Hepatocyte (in vitro differentiated cells): Measurements from ENCODE around the gene STX3. TPM values are rescaled to one million over a fixed set of nuclear protein-coding genes. Genes with fewer than 3 reads are reported as not detected.

Experiments
- DNase-seq: peaks from one replicate; pipeline ENCODE4 v3.0.0-alpha.2; 2016; ENCODE audit warnings: low spot score
- H2AFZ ChIP-seq: fragments of 200-600 bp; sonication (generic); 2 replicates; pipeline ENCODE4 v1.6.0; 2016; ENCODE audit warnings: antibody characterized with exemption, mild to moderate bottlenecking
- H3K27ac ChIP-seq: fragments of 200-600 bp; sonication (generic); 2 replicates; pipeline ENCODE4 v1.5.1; 2016; ENCODE audit warnings: mild to moderate bottlenecking
- H3K27me3 ChIP-seq: fragments of 200-600 bp; sonication (generic); 2 replicates; pipeline ENCODE4 v1.6.1; 2016
- H3K36me3 ChIP-seq: fragments of 200-600 bp; sonication (generic); replicated peaks from 2 replicates; pipeline ENCODE4 v1.5.1; 2016; ENCODE audit warnings: low read depth; ENCODE audit not compliant: insufficient read depth
- H3K4me1 ChIP-seq: fragments of 200-600 bp; sonication (generic); 2 replicates; pipeline ENCODE4 v1.5.1; 2016; ENCODE audit warnings: mild to moderate bottlenecking, moderate library complexity; ENCODE audit not compliant: insufficient read depth
- H3K4me2 ChIP-seq: fragments of 200-600 bp; sonication (generic); 2 replicates; pipeline ENCODE4 v1.6.0; 2016
- H3K4me3 ChIP-seq: fragments of 200-600 bp; sonication (generic); 2 replicates; pipeline ENCODE4 v1.5.1; 2016; ENCODE audit warnings: mild to moderate bottlenecking
- H3K79me2 ChIP-seq: fragments of 200-600 bp; sonication (generic); 2 replicates; pipeline ENCODE4 v1.6.0; 2017; ENCODE audit warnings: mild to moderate bottlenecking
- H3K9me2 ChIP-seq: fragments of 200-600 bp; sonication (generic); replicated peaks from 2 replicates; pipeline ENCODE4 v1.6.0; 2017; ENCODE audit warnings: mild to moderate bottlenecking; ENCODE audit not compliant: insufficient read depth
- H3K9me3 ChIP-seq: fragments of 200-600 bp; sonication (generic); 2 replicates; pipeline ENCODE4 v1.5.1; 2016; ENCODE audit warnings: low read depth, mild to moderate bottlenecking
- H4K20me1 ChIP-seq: fragments of 200-600 bp; sonication (generic); 2 replicates; pipeline ENCODE4 v1.6.0; 2016; ENCODE audit warnings: mild to moderate bottlenecking; ENCODE audit not compliant: insufficient read depth, poor library complexity, severe bottlenecking
- CTCF ChIP-seq: fragments of 200-600 bp; sonication (generic); IDR thresholded peaks from 2 replicates; pipeline ENCODE4 v1.5.1; 2016; ENCODE audit warnings: antibody characterized with exemption, mild to moderate bottlenecking; ENCODE audit not compliant: poor library complexity
- EZH2 ChIP-seq: fragments of 200-600 bp; sonication (generic); IDR thresholded peaks from 2 replicates; pipeline ENCODE4 v1.6.1; 2016; ENCODE audit warnings: antibody characterized with exemption, mild to moderate bottlenecking, borderline replicate concordance
- EZH2phosphoT487 ChIP-seq: fragments of 200-600 bp; sonication (generic); IDR thresholded peaks from one replicate; pipeline ENCODE4 v1.6.1; 2018; ENCODE audit warnings: antibody characterized with exemption, mild to moderate bottlenecking, low read depth, moderate library complexity; ENCODE audit not compliant: unreplicated experiment, severe bottlenecking
- WGBS: methylation state at CpG from one replicate; pipeline ENCODE4 v1.1.6; 2016; ENCODE audit warnings: low lambda C conversion rate; ENCODE audit errors: missing lambda C conversion rate; 5-methylcytosine and 5-hydroxymethylcytosine counted together
- polyA plus RNA-seq: library from polyadenylated mRNA; unstranded; fragments of >200 nt; fragmentation: Nextera tagmentation; extraction: Ambion mirVana; gene quantifications from 2 replicates; pipeline ENCODE4 v1.2.1, GENCODE V29; 2016
- total RNA-seq: library from RNA; depleted of rRNA; stranded (reverse); fragments of >200 nt; gene quantifications from 2 replicates; pipeline ENCODE4 v1.2.3, GENCODE V29; 2014

STX3 gene
- total and polyA plus RNA-seq, 2 experiments from 2014 or later: 73.1 to 140 TPM

- no peaks in the 10 kb centered on the region for H3K36me3 ChIP-seq
- H2AFZ ChIP-seq: no peak overlapping the region
- DNase-seq: no peak
- H3K4me3 ChIP-seq: no peak overlapping the region
- 71% methylated on average over 1 of the region's 1 CpG for WGBS
- peaks cover 4% of the 10 kb centered on the region for H3K4me1 ChIP-seq
- no peaks in the 10 kb centered on the region for H3K9me3 ChIP-seq
- no peaks in the 10 kb centered on the region for H4K20me1 ChIP-seq
- no peaks in the 10 kb centered on the region for H3K79me2 ChIP-seq
- H3K27ac ChIP-seq: no peak overlapping the region
- H3K4me2 ChIP-seq: no peak overlapping the region
- no peaks in the 10 kb centered on the region for H3K27me3 ChIP-seq
- TF ChIP-seq EZH2phosphoT487 (no peak), CTCF (no peak), EZH2 (no peak)
- no peaks in the 10 kb centered on the region for H3K9me2 ChIP-seq
These were observed 26.3 kb upstream of the STX3 start for GRCh38 chr11:59728913-59729312.

DNA sequence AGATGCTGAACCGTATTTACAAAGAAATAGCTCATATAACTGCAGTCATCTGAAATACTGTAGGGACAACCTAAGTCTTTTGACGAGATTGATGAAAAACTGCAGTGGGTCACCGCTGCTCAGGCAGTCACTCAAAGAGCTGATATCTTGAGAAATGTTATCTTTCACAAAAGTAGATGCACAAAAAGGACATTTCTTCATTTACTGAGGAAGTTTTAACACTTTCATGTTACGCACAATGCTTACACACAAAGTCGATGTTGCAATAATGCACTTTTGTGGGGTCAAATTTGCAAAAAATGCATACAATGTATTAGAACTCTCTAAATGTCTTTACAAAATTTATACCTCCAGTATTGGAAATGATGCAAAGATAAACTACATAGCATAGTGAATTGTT is 25.3 kb upstream of the STX3 start:
- Histone ChIP-seq H3K4me2 (no peak overlapping the region), H4K20me1 (no peaks in the 10 kb centered on the region), H3K79me2 (no peaks in the 10 kb centered on the region), H3K9me2 (no peaks in the 10 kb centered on the region), H3K27ac (no peak overlapping the region), H3K4me3 (no peak overlapping the region), H2AFZ (no peak overlapping the region), H3K4me1 (peaks cover 4% of the 10 kb centered on the region), H3K9me3 (no peaks in the 10 kb centered on the region), H3K36me3 (no peaks in the 10 kb centered on the region), H3K27me3 (no peaks in the 10 kb centered on the region)
- 89% methylated on average over 5 of the region's 5 CpGs for WGBS
- no peak for DNase-seq
- TF ChIP-seq CTCF: no peak
- no peak for TF ChIP-seq EZH2
- TF ChIP-seq EZH2phosphoT487: no peak

DNA sequence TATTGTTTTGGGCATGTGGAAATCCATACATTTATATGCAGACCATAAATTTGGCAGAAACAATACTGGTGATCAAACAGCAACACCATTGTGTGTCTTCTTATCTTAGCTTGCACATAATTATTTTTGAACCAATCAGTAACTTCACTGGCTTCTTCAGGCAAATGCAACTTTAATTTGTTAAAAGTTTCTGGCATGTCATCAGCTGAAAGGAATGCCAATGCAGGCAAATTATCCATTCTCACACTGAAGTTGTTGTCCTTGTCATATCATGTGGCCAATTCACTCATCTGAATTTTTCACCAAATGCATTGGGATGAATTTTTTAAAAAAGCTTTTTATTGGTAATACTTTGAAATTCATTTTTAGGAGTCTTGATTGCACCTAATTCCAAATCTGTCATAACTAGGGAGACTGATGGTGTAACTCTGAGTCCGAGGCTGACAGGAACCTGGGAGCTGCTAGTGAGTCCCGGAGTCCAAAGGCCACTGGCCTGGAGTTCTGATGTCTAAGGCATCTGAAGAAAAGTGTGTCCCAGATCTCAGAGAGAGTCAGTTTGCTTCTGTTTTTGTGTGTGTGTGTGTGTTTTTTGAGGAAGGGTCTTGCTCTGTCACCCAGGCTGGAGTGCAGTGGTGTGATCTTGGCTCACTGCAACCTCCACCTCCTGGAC is 24.1 kb upstream of the STX3 start:
- no peak for TF ChIP-seq EZH2phosphoT487
- TF ChIP-seq CTCF: no peak
- no peak for TF ChIP-seq EZH2
- H3K9me2 ChIP-seq: no peaks in the 10 kb centered on the region
- no peaks in the 10 kb centered on the region for H3K9me3 ChIP-seq
- H3K4me1 ChIP-seq: peaks cover 4% of the 10 kb centered on the region
- H3K27ac ChIP-seq: peak overlapping the region; percentile 51
- no peaks in the 10 kb centered on the region for H4K20me1 ChIP-seq
- H3K4me3 ChIP-seq: no peak overlapping the region
- H2AFZ ChIP-seq: no peak overlapping the region
- no peaks in the 10 kb centered on the region for H3K36me3 ChIP-seq
- H3K27me3 ChIP-seq: no peaks in the 10 kb centered on the region
- H3K79me2 ChIP-seq: no peaks in the 10 kb centered on the region
- WGBS: 78% methylated on average over 2 of the region's 2 CpGs
- DNase-seq: peak; percentile 41
- H3K4me2 ChIP-seq: no peak overlapping the region
